Astrocyte (in vitro differentiated cells and primary cell): ENCODE measurements around the gene THOC5.

ENCODE experiments used
- EZH2 ChIP-seq: IDR thresholded peaks from 2 replicates; pipeline ENCODE4 v1.6.1; 2012; ENCODE audit warnings: mild to moderate bottlenecking, low read length, inconsistent platforms; ENCODE audit not compliant: insufficient read depth
- TF ChIP-seq, protein P1 (sequence below): IDR thresholded peaks from 2 replicates; pipeline ENCODE4 v1.5.1; 2011; ENCODE audit warnings: low read depth, mild to moderate bottlenecking, inconsistent platforms, low read length, moderate library complexity; ENCODE audit not compliant: insufficient read depth

DNA sequence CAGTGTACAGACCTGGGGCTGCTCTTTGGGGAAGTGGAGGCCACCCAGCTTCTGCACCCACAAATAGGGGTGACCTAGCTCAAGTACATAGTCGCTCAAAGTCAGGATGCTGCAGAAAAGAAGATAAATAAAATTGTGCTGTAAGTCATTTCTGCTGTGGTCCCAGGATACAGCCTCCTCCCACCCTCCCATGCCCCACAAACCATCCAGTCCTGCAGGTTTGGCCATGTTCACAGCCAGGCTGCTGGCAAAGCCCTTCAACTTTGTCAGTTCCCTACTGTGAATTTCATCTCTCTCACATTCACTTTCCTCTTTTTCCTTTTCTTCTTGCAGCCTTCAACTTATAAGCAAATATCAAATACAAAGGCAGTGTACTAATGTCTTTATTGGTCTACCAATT, 33.6 kb downstream of the THOC5 start:
- TF ChIP-seq, protein P1, sequence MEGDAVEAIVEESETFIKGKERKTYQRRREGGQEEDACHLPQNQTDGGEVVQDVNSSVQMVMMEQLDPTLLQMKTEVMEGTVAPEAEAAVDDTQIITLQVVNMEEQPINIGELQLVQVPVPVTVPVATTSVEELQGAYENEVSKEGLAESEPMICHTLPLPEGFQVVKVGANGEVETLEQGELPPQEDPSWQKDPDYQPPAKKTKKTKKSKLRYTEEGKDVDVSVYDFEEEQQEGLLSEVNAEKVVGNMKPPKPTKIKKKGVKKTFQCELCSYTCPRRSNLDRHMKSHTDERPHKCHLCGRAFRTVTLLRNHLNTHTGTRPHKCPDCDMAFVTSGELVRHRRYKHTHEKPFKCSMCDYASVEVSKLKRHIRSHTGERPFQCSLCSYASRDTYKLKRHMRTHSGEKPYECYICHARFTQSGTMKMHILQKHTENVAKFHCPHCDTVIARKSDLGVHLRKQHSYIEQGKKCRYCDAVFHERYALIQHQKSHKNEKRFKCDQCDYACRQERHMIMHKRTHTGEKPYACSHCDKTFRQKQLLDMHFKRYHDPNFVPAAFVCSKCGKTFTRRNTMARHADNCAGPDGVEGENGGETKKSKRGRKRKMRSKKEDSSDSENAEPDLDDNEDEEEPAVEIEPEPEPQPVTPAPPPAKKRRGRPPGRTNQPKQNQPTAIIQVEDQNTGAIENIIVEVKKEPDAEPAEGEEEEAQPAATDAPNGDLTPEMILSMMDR, result no peak
- no peak for TF ChIP-seq EZH2
